HepG2 (cell line): ENCODE data around the gene SHC1. TPM values are rescaled to one million over a fixed set of nuclear protein-coding genes. Genes with fewer than 3 reads are reported as not detected.

Experiments used
- HIVEP1 ChIP-seq: sonication (generic); formaldehyde crosslinking; IDR thresholded peaks from 2 replicates; pipeline ENCODE4 v1.4.0; 2020; ENCODE audit warnings: mild to moderate bottlenecking, missing genetic modification reagents
- NFYC ChIP-seq: IDR thresholded peaks from 2 replicates; pipeline ENCODE4 v1.6.1; 2016; ENCODE audit warnings: missing genetic modification reagents, missing compliant biosample characterization
- RARG ChIP-seq: sonication (generic); formaldehyde crosslinking; IDR thresholded peaks from 2 replicates; pipeline ENCODE4 v1.4.0; 2020; ENCODE audit warnings: low read depth, mild to moderate bottlenecking, missing genetic modification reagents
- SP140L ChIP-seq: sonication (generic); formaldehyde crosslinking; IDR thresholded peaks from 2 replicates; pipeline ENCODE4 v1.4.0; 2020; ENCODE audit warnings: missing genetic modification reagents, borderline replicate concordance
- SRSF9 ChIP-seq: fragments of 200-400 bp; formaldehyde crosslinking; IDR thresholded peaks from 2 replicates; pipeline ENCODE4 v1.6.1; 2018; ENCODE audit warnings: borderline replicate concordance, mild to moderate bottlenecking, low read depth, low read length; ENCODE audit not compliant: insufficient read depth, poor library complexity, severe bottlenecking
- TGIF2 ChIP-seq: IDR thresholded peaks from 2 replicates; pipeline ENCODE4 v1.6.1; 2016; ENCODE audit warnings: control low read depth, missing compliant biosample characterization
- THAP11 ChIP-seq: IDR thresholded peaks from 2 replicates; pipeline ENCODE4 v1.6.1; 2016; ENCODE audit warnings: missing biosample characterization, missing genetic modification reagents
- TSC22D2 ChIP-seq: sonication (generic); formaldehyde crosslinking; IDR thresholded peaks from 2 replicates; pipeline ENCODE4 v1.5.1; 2020; ENCODE audit warnings: missing genetic modification reagents, mild to moderate bottlenecking, borderline replicate concordance
- ZFX ChIP-seq: sonication (generic); formaldehyde crosslinking; IDR thresholded peaks from 2 replicates; pipeline ENCODE4 v1.4.0; 2020; ENCODE audit warnings: mild to moderate bottlenecking, low read depth, missing genetic modification reagents, moderate library complexity
- ZNF326 ChIP-seq: sonication (generic); formaldehyde crosslinking; IDR thresholded peaks from 2 replicates; pipeline ENCODE4 v1.4.0; 2020; ENCODE audit warnings: missing genetic modification reagents, borderline replicate concordance
- ZNF776 ChIP-seq: sonication (generic); formaldehyde crosslinking; IDR thresholded peaks from 2 replicates; pipeline ENCODE4 v1.4.0; 2020; ENCODE audit warnings: mild to moderate bottlenecking, missing genetic modification reagents
- ZNF841 ChIP-seq: sonication (generic); formaldehyde crosslinking; IDR thresholded peaks from 2 replicates; pipeline ENCODE4 v1.8.1; 2023; ENCODE audit warnings: missing genetic modification reagents, borderline replicate concordance
- polyA plus RNA-seq, 8 experiments: library from polyadenylated mRNA; depleted of rRNA in 3 of 8; stranded (reverse) in 7 of 8; unstranded in 1 of 8; fragments of >200 nt; fragmentation: Illumina TruSeq in 4 of 8; extraction: Trizol in 4 of 8; gene quantifications; 2 replicates each; pipeline versions ENCODE4 v1.2.1 to v1.2.3, GENCODE V29; 2011 to 2016; ENCODE audit warnings: low read depth in 4 of 8, missing spikeins in 1 of 8, mixed read lengths in 1 of 8; ENCODE audit not compliant: insufficient read depth in 1 of 8
- total RNA-seq, 5 experiments: library from RNA; depleted of rRNA; stranded (reverse); fragments of >200 nt; fragmentation: Illumina TruSeq; extraction: Trizol; gene quantifications; 2 replicates each; pipeline ENCODE4 v1.2.3, GENCODE V29; 2016; ENCODE audit warnings: low read depth in 1 of 5
- TF ChIP-seq, protein P1 (sequence below), 2 experiments: sonication (generic) in 1 of 2; formaldehyde crosslinking in 1 of 2; IDR thresholded peaks; 2 replicates each; pipeline versions ENCODE4 v1.6.1 to v1.9.0; 2014 to 2022; ENCODE audit warnings: antibody characterized with exemption in 1 of 2, borderline replicate concordance in 1 of 2, inconsistent platforms in 1 of 2, low read depth in 1 of 2, missing genetic modification reagents in 1 of 2
- TF ChIP-seq, protein P2 (sequence below): sonication (generic); formaldehyde crosslinking; IDR thresholded peaks from 2 replicates; pipeline ENCODE4 v1.8.1; 2023; ENCODE audit warnings: mild to moderate bottlenecking, missing genetic modification reagents
- TF ChIP-seq, protein P3 (sequence below): sonication (generic); formaldehyde crosslinking; IDR thresholded peaks from 2 replicates; pipeline ENCODE4 v1.5.1; 2020; ENCODE audit warnings: missing genetic modification reagents, mild to moderate bottlenecking, borderline replicate concordance
- TF ChIP-seq, protein P4 (sequence below): sonication (generic); formaldehyde crosslinking; IDR thresholded peaks from 2 replicates; pipeline ENCODE4 v1.8.0; 2022; ENCODE audit warnings: missing genetic modification reagents, low read depth, mild to moderate bottlenecking, borderline replicate concordance
- TF ChIP-seq, protein P5 (sequence below): sonication (generic); formaldehyde crosslinking; IDR thresholded peaks from 2 replicates; pipeline ENCODE4 v1.5.1; 2020; ENCODE audit warnings: mild to moderate bottlenecking, missing genetic modification reagents, borderline replicate concordance

SHC1 gene
- total and polyA plus RNA-seq, 2 of the 13 experiments (the other 11 are each of a cell fraction or from before 2014, with no cell fraction given) = 52.0 to 137 TPM

DNA sequence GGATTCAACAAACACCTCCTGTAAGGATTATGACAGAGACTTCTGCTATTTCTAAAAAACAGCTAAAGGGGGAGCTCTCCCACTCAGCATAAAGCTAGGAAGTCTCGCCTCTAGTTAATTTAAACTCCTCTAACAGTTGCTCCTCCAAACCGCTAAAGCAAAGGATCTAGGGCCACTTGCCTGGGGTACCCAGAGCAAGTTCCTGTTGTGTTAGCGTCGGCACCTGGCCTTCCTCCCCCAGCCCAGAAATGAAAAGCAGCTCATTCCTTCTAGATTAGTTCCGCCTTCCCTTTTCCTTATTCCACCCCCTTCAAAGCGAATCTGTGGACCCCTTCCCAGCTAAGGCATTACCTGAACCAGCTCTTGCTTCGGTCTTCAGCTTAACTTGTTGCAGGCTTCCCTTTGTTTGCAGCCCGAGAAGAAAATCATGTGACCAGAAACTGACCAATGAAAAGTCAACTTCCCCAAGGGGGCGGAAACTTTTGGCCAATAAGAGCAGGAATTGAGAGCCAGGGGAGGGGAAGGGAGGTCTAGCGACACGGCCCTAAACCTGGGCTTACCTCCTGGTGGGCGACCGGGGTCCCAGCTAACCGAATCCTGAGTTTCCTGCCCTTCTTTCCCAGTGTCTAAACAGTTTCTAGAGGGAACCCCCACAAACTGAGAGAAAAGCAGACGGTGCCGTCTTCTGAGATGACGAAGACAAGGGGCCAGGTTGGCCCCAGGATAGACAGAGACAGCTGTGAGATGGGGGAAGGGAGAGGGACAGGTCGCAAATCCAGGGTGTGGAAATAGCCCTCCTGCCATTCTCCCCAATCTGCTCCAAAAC lies 14.6 kb downstream of the SHC1 start, which contains the start of gene PBXIP1 (continued):
- TF ChIP-seq, protein P1, sequence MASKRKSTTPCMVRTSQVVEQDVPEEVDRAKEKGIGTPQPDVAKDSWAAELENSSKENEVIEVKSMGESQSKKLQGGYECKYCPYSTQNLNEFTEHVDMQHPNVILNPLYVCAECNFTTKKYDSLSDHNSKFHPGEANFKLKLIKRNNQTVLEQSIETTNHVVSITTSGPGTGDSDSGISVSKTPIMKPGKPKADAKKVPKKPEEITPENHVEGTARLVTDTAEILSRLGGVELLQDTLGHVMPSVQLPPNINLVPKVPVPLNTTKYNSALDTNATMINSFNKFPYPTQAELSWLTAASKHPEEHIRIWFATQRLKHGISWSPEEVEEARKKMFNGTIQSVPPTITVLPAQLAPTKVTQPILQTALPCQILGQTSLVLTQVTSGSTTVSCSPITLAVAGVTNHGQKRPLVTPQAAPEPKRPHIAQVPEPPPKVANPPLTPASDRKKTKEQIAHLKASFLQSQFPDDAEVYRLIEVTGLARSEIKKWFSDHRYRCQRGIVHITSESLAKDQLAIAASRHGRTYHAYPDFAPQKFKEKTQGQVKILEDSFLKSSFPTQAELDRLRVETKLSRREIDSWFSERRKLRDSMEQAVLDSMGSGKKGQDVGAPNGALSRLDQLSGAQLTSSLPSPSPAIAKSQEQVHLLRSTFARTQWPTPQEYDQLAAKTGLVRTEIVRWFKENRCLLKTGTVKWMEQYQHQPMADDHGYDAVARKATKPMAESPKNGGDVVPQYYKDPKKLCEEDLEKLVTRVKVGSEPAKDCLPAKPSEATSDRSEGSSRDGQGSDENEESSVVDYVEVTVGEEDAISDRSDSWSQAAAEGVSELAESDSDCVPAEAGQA (IDR thresholded peaks at IDR 0.05; ENCODE audit: low read depth) = no peak
- TF ChIP-seq, protein P1 (CRISPR knock-in tag; IDR thresholded peaks at IDR 0.05; ENCODE audit: borderline replicate concordance) = no peak
- TF ChIP-seq ZNF841 (CRISPR knock-in tag) (no peak), ZNF776 (CRISPR knock-in tag) (no peak), TSC22D2 (CRISPR knock-in tag) (no peak), SP140L (no peak), ZFX (CRISPR knock-in tag) (peak; percentile 32; the same call in 1 of the 2 replicates), NFYC (CRISPR knock-in tag) (peak; percentile 89), SRSF9 (no peak), TGIF2 (CRISPR knock-in tag) (no peak), RARG (CRISPR knock-in tag) (no peak), HIVEP1 (CRISPR knock-in tag) (peak; percentile 28; the same call in 1 of the 2 replicates), ZNF326 (CRISPR knock-in tag) (no peak), THAP11 (peak; percentile 9; the same call in 1 of the 2 replicates)
- TF ChIP-seq, protein P2, sequence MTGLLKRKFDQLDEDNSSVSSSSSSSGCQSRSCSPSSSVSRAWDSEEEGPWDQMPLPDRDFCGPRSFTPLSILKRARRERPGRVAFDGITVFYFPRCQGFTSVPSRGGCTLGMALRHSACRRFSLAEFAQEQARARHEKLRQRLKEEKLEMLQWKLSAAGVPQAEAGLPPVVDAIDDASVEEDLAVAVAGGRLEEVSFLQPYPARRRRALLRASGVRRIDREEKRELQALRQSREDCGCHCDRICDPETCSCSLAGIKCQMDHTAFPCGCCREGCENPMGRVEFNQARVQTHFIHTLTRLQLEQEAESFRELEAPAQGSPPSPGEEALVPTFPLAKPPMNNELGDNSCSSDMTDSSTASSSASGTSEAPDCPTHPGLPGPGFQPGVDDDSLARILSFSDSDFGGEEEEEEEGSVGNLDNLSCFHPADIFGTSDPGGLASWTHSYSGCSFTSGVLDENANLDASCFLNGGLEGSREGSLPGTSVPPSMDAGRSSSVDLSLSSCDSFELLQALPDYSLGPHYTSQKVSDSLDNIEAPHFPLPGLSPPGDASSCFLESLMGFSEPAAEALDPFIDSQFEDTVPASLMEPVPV = no peak
- TF ChIP-seq, protein P3, sequence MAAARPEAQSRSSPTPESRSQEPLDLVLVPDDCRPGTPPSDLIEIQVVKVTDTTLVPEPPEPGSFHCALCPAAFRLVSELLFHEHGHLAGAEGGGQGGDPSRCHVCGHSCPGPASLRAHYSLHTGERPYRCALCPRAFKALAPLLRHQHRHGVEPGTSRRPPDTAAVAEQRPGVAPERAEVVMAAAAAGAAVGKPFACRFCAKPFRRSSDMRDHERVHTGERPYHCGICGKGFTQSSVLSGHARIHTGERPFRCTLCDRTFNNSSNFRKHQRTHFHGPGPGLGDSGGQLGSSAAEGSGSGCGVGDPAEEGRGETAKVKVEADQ (CRISPR knock-in tag) = no peak
- TF ChIP-seq, protein P4, sequence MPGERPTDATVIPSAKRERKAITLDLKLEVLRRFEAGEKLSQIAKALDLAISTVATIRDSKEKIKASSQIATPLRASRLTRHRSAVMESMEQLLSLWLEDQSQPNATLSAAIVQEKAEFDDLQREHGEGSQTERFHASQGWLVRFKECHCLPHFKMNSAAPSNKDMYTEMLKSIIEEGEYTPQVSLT (CRISPR knock-in tag) = no peak
- TF ChIP-seq, protein P5, sequence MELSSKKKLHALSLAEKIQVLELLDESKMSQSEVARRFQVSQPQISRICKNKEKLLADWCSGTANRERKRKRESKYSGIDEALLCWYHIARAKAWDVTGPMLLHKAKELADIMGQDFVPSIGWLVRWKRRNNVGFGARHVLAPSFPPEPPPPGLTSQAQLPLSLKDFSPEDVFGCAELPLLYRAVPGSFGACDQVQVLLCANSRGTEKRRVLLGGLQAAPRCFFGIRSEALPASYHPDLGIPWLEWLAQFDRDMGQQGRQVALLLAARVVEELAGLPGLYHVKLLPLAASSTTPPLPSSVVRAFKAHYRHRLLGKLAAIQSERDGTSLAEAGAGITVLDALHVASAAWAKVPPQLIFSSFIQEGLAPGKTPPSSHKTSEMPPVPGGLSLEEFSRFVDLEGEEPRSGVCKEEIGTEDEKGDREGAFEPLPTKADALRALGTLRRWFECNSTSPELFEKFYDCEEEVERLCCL = no peak
